Mucosa of stomach (tissue), 1 donor: ENCODE data around the gene TMEM121B.

Source experiments
- H3K27me3 ChIP-seq: one replicate; pipeline ENCODE4 v1.7.0; 2013; ENCODE audit warnings: mild to moderate bottlenecking, low read length; ENCODE audit not compliant: control insufficient read depth, insufficient read depth
- H3K36me3 ChIP-seq: one replicate; pipeline ENCODE4 v1.7.0; 2013; ENCODE audit warnings: low read length; ENCODE audit not compliant: control insufficient read depth, insufficient read depth
- H3K4me1 ChIP-seq: one replicate; pipeline ENCODE4 v1.7.0; 2013; ENCODE audit warnings: mild to moderate bottlenecking, low read length; ENCODE audit not compliant: control insufficient read depth, insufficient read depth
- H3K4me3 ChIP-seq: one replicate; pipeline ENCODE4 v1.7.0; 2013; ENCODE audit warnings: low read length
- H3K9ac ChIP-seq: one replicate; pipeline ENCODE4 v1.7.0; 2013; ENCODE audit warnings: mild to moderate bottlenecking, low read length, moderate library complexity
- H3K9me3 ChIP-seq: one replicate; pipeline ENCODE4 v1.7.0; 2013; ENCODE audit warnings: mild to moderate bottlenecking, low read length, moderate library complexity; ENCODE audit not compliant: control insufficient read depth
- donor health status: Pancreatic carcinoma.

Gene TMEM121B

GRCh38 chr22:17135153-17135760, 14.1 kb upstream of the TMEM121B start:
- H3K9ac ChIP-seq: no peak overlapping the region
- H3K4me3 ChIP-seq: no peak overlapping the region
- no peaks in the 10 kb centered on the region for H3K27me3 ChIP-seq
- no peaks in the 10 kb centered on the region for H3K9me3 ChIP-seq
- H3K36me3 ChIP-seq: no peaks in the 10 kb centered on the region
- H3K4me1 ChIP-seq: no peaks in the 10 kb centered on the region

GRCh38 chr22:17133137-17133536, 12.0 kb upstream of the TMEM121B start:
- Histone ChIP-seq H3K36me3 (no peaks in the 10 kb centered on the region), H3K4me1 (no peaks in the 10 kb centered on the region), H3K9me3 (no peaks in the 10 kb centered on the region), H3K4me3 (no peak overlapping the region), H3K27me3 (no peaks in the 10 kb centered on the region), H3K9ac (no peak overlapping the region)

- Histone ChIP-seq H3K36me3 (no peaks in the 10 kb centered on the region), H3K9me3 (no peaks in the 10 kb centered on the region), H3K9ac (no peak overlapping the region), H3K4me1 (no peaks in the 10 kb centered on the region), H3K4me3 (no peak overlapping the region), H3K27me3 (no peaks in the 10 kb centered on the region)
These were observed 11.0 kb upstream of the TMEM121B start for GRCh38 chr22:17132112-17132511.

- H3K4me3 ChIP-seq: no peak overlapping the region
- no peak overlapping the region for H3K9ac ChIP-seq
These were observed 10.5 kb upstream of the TMEM121B start for GRCh38 chr22:17131686-17132085.

GRCh38 chr22:17130199-17130598, 9.0 kb upstream of the TMEM121B start:
- Histone ChIP-seq H3K36me3 (no peaks in the 10 kb centered on the region), H3K9me3 (no peaks in the 10 kb centered on the region), H3K27me3 (no peaks in the 10 kb centered on the region), H3K4me1 (no peaks in the 10 kb centered on the region), H3K4me3 (no peak overlapping the region), H3K9ac (no peak overlapping the region)

More at GRCh38 chr22:17131686-17132085, 10.5 kb upstream of the TMEM121B start:
- Histone ChIP-seq H3K9me3 (no peaks in the 10 kb centered on the region), H3K4me1 (no peaks in the 10 kb centered on the region), H3K27me3 (no peaks in the 10 kb centered on the region), H3K36me3 (no peaks in the 10 kb centered on the region)

- H3K27me3 ChIP-seq: peaks cover 37% of the 10 kb centered on the region
- H3K4me3 ChIP-seq: no peak overlapping the region
These were observed 388 bp downstream of the TMEM121B start for GRCh38 chr22:17120711-17121232.

GRCh38 chr22:17120281-17120680, 879 bp downstream of the TMEM121B start:
- no peaks in the 10 kb centered on the region for H3K9me3 ChIP-seq
- no peak overlapping the region for H3K4me3 ChIP-seq
- H3K9ac ChIP-seq: no peak overlapping the region
- H3K36me3 ChIP-seq: no peaks in the 10 kb centered on the region
- peaks cover 10% of the 10 kb centered on the region for H3K4me1 ChIP-seq
- peaks cover 37% of the 10 kb centered on the region for H3K27me3 ChIP-seq

More at GRCh38 chr22:17120711-17121232, 388 bp downstream of the TMEM121B start:
- Histone ChIP-seq H3K4me1 (peaks cover 10% of the 10 kb centered on the region), H3K36me3 (no peaks in the 10 kb centered on the region), H3K9me3 (no peaks in the 10 kb centered on the region), H3K9ac (no peak overlapping the region)

GRCh38 chr22:17119481-17120202, 1.5 kb downstream of the TMEM121B start:
- H3K4me3 ChIP-seq: no peak overlapping the region
- no peaks in the 10 kb centered on the region for H3K9me3 ChIP-seq
- peaks cover 10% of the 10 kb centered on the region for H3K4me1 ChIP-seq
- H3K9ac ChIP-seq: no peak overlapping the region
- no peaks in the 10 kb centered on the region for H3K36me3 ChIP-seq
- peaks cover 37% of the 10 kb centered on the region for H3K27me3 ChIP-seq

GRCh38 chr22:17118342-17118741, 2.8 kb downstream of the TMEM121B start:
- Histone ChIP-seq H3K27me3 (peaks cover 37% of the 10 kb centered on the region), H3K4me1 (peaks cover 10% of the 10 kb centered on the region), H3K4me3 (no peak overlapping the region), H3K9ac (no peak overlapping the region), H3K36me3 (no peaks in the 10 kb centered on the region), H3K9me3 (no peaks in the 10 kb centered on the region)

- peaks cover 37% of the 10 kb centered on the region for H3K27me3 ChIP-seq
- H3K4me1 ChIP-seq: peaks cover 10% of the 10 kb centered on the region
- no peaks in the 10 kb centered on the region for H3K9me3 ChIP-seq
- H3K36me3 ChIP-seq: no peaks in the 10 kb centered on the region
- no peak overlapping the region for H3K4me3 ChIP-seq
- H3K9ac ChIP-seq: no peak overlapping the region
These were observed 3.3 kb downstream of the TMEM121B start for GRCh38 chr22:17117890-17118289.

- no peak overlapping the region for H3K9ac ChIP-seq
These were observed 3.8 kb downstream of the TMEM121B start for GRCh38 chr22:17117400-17117799.

GRCh38 chr22:17116572-17117330, 4.4 kb downstream of the TMEM121B start:
- Histone ChIP-seq H3K36me3 (no peaks in the 10 kb centered on the region), H3K9ac (no peak overlapping the region), H3K9me3 (no peaks in the 10 kb centered on the region), H3K4me3 (no peak overlapping the region), H3K27me3 (peaks cover 26% of the 10 kb centered on the region), H3K4me1 (peaks cover 11% of the 10 kb centered on the region)

More at GRCh38 chr22:17117400-17117799, 3.8 kb downstream of the TMEM121B start:
- Histone ChIP-seq H3K9me3 (no peaks in the 10 kb centered on the region), H3K27me3 (peaks cover 32% of the 10 kb centered on the region), H3K36me3 (no peaks in the 10 kb centered on the region), H3K4me3 (no peak overlapping the region), H3K4me1 (peaks cover 10% of the 10 kb centered on the region)
